HepG2 (cell line): ENCODE results near the gene ZNF331. TPM values are rescaled to one million over a fixed set of nuclear protein-coding genes. Genes with fewer than 3 reads are reported as not detected.

ENCODE experiments used
- DPF2 ChIP-seq: sonication (generic); formaldehyde crosslinking; IDR thresholded peaks from 2 replicates; pipeline ENCODE4 v1.4.0; 2020; ENCODE audit warnings: mild to moderate bottlenecking, low read depth, missing genetic modification reagents, borderline replicate concordance
- ETV5 ChIP-seq: IDR thresholded peaks from 2 replicates; pipeline ENCODE4 v1.6.1; 2018; ENCODE audit warnings: missing biosample characterization, missing genetic modification reagents, inconsistent platforms, borderline replicate concordance
- GABPA ChIP-seq, 2 experiments: IDR thresholded peaks; 2 replicates each; pipeline ENCODE4 v1.6.1; 2011 to 2016; ENCODE audit warnings: low read depth in 2 of 2, low read length in 1 of 2, missing biosample characterization in 1 of 2, missing genetic modification characterization in 1 of 2
- KDM2A ChIP-seq: sonication (generic); formaldehyde crosslinking; IDR thresholded peaks from 2 replicates; pipeline ENCODE4 v1.4.0; 2020; ENCODE audit warnings: low read depth, missing genetic modification reagents, borderline replicate concordance
- KDM5A ChIP-seq: fragments of 200-600 bp; sonication (generic); IDR thresholded peaks from 2 replicates; pipeline ENCODE4 v1.7.0; 2018; ENCODE audit warnings: antibody characterized with exemption, mild to moderate bottlenecking, low read length, borderline replicate concordance
- PAWR ChIP-seq: sonication (generic); formaldehyde crosslinking; IDR thresholded peaks from 2 replicates; pipeline ENCODE4 v1.4.0; 2020; ENCODE audit warnings: missing genetic modification reagents, mild to moderate bottlenecking, borderline replicate concordance
- RFXAP ChIP-seq: sonication (generic); formaldehyde crosslinking; IDR thresholded peaks from 2 replicates; pipeline ENCODE4 v1.4.0; 2020; ENCODE audit warnings: missing genetic modification reagents, borderline replicate concordance
- SMAD9 ChIP-seq: sonication (generic); formaldehyde crosslinking; IDR thresholded peaks from 2 replicates; pipeline ENCODE4 v1.5.1; 2020; ENCODE audit warnings: mild to moderate bottlenecking, missing genetic modification reagents
- SOX5 ChIP-seq: IDR thresholded peaks from 2 replicates; pipeline ENCODE4 v1.6.1; 2016; ENCODE audit warnings: borderline replicate concordance
- SSRP1 ChIP-seq: IDR thresholded peaks from 2 replicates; pipeline ENCODE4 v1.6.1; 2016; ENCODE audit warnings: control low read depth
- ZNF225 ChIP-seq: sonication (generic); formaldehyde crosslinking; IDR thresholded peaks from 2 replicates; pipeline ENCODE4 v1.4.0; 2020; ENCODE audit warnings: mild to moderate bottlenecking, missing genetic modification reagents
- ZNF331 ChIP-seq: sonication (generic); formaldehyde crosslinking; IDR thresholded peaks from 2 replicates; pipeline ENCODE4 v1.4.0; 2020; ENCODE audit warnings: missing genetic modification reagents
- ZNF431 ChIP-seq: sonication (generic); formaldehyde crosslinking; IDR thresholded peaks from 2 replicates; pipeline ENCODE4 v1.9.0; 2022; ENCODE audit warnings: missing genetic modification reagents, low read depth, mild to moderate bottlenecking, borderline replicate concordance
- ZNF569 ChIP-seq: sonication (generic); formaldehyde crosslinking; IDR thresholded peaks from 2 replicates; pipeline ENCODE4 v1.5.0; 2020; ENCODE audit warnings: mild to moderate bottlenecking, missing genetic modification reagents, moderate library complexity, borderline replicate concordance
- polyA plus RNA-seq, 8 experiments: library from polyadenylated mRNA; depleted of rRNA in 3 of 8; stranded (reverse) in 7 of 8; unstranded in 1 of 8; fragments of >200 nt; fragmentation: Illumina TruSeq in 4 of 8; extraction: Trizol in 4 of 8; gene quantifications; 2 replicates each; pipeline versions ENCODE4 v1.2.1 to v1.2.3, GENCODE V29; 2011 to 2016; ENCODE audit warnings: low read depth in 4 of 8, missing spikeins in 1 of 8, mixed read lengths in 1 of 8; ENCODE audit not compliant: insufficient read depth in 1 of 8
- total RNA-seq, 5 experiments: library from RNA; depleted of rRNA; stranded (reverse); fragments of >200 nt; fragmentation: Illumina TruSeq; extraction: Trizol; gene quantifications; 2 replicates each; pipeline ENCODE4 v1.2.3, GENCODE V29; 2016; ENCODE audit warnings: low read depth in 1 of 5
- TF ChIP-seq, protein P1 (sequence below): IDR thresholded peaks from 2 replicates; pipeline ENCODE4 v1.6.1; 2012; ENCODE audit warnings: low read depth, low read length, improper control_type of control experiment
- TF ChIP-seq, protein P2 (sequence below): sonication (generic); formaldehyde crosslinking; IDR thresholded peaks from 2 replicates; pipeline ENCODE4 v1.4.0; 2020; ENCODE audit warnings: missing genetic modification reagents
- TF ChIP-seq, protein P3 (sequence below): sonication (generic); formaldehyde crosslinking; conservative IDR thresholded peaks from 2 replicates; pipeline ENCODE4 v1.4.0; 2020; ENCODE audit warnings: mild to moderate bottlenecking, missing genetic modification reagents, moderate library complexity
- TF ChIP-seq, protein P4 (sequence below): sonication (generic); formaldehyde crosslinking; IDR thresholded peaks from 2 replicates; pipeline ENCODE4 v1.5.0; 2020; ENCODE audit warnings: mild to moderate bottlenecking, missing genetic modification reagents

The ZNF331 gene
- total and polyA plus RNA-seq, 2 of the 13 experiments (the other 11 are each of a cell fraction or from before 2014, with no cell fraction given) = 8.2 to 13.3 TPM

DNA sequence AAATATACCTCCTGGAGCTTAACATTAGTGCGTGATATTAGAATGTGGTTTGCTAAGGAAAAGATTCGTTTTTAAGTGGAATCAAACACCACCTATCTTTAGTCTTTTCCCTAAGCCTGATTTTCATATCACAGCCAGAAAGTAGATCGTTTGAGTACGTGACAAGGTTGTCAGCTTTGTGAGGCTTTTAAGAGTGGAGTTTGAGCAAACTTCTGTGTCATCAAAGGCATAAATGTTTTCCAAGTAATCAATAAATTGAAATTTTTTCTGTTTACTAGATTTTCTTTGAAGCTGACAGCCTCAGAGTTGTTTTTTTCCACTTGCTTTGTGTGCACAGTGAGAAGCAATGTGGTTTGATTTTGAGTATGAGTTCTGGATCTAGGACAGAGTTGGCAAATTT is 6.5 kb upstream of the ZNF331 start (continued):
- TF ChIP-seq, protein P1, sequence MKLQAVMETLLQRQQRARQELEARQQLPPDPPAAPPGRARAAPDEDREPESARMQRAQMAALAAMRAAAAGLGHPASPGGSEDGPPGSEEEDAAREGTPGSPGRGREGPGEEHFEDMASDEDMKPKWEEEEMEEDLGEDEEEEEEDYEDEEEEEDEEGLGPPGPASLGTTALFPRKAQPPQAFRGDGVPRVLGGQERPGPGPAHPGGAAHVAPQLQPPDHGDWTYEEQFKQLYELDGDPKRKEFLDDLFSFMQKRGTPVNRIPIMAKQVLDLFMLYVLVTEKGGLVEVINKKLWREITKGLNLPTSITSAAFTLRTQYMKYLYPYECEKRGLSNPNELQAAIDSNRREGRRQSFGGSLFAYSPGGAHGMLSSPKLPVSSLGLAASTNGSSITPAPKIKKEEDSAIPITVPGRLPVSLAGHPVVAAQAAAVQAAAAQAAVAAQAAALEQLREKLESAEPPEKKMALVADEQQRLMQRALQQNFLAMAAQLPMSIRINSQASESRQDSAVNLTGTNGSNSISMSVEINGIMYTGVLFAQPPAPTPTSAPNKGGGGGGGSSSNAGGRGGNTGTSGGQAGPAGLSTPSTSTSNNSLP = peak; percentile 68; the same call in 1 of the 2 replicates
- TF ChIP-seq ETV5 (CRISPR knock-in tag) (peak; percentile 48; the same call in 1 of the 2 replicates), ZNF431 (CRISPR knock-in tag) (no peak), RFXAP (no peak), ZNF569 (no peak), ZNF225 (CRISPR knock-in tag) (no peak), PAWR (CRISPR knock-in tag) (no peak), DPF2 (CRISPR knock-in tag) (no peak), KDM2A (CRISPR knock-in tag) (no peak), KDM5A (no peak), GABPA (IDR thresholded peaks at IDR 0.05; ENCODE audit: low read depth, low read length) (no peak), GABPA (CRISPR knock-in tag; IDR thresholded peaks at IDR 0.05; ENCODE audit: low read depth) (no peak; the same call in 1 of the 2 replicates), SOX5 (CRISPR knock-in tag) (peak; percentile 31; the same call in 1 of the 2 replicates), SMAD9 (no peak), ZNF331 (peak; percentile 42; the same call in 1 of the 2 replicates), SSRP1 (CRISPR knock-in tag) (no peak)
- TF ChIP-seq, protein P2, sequence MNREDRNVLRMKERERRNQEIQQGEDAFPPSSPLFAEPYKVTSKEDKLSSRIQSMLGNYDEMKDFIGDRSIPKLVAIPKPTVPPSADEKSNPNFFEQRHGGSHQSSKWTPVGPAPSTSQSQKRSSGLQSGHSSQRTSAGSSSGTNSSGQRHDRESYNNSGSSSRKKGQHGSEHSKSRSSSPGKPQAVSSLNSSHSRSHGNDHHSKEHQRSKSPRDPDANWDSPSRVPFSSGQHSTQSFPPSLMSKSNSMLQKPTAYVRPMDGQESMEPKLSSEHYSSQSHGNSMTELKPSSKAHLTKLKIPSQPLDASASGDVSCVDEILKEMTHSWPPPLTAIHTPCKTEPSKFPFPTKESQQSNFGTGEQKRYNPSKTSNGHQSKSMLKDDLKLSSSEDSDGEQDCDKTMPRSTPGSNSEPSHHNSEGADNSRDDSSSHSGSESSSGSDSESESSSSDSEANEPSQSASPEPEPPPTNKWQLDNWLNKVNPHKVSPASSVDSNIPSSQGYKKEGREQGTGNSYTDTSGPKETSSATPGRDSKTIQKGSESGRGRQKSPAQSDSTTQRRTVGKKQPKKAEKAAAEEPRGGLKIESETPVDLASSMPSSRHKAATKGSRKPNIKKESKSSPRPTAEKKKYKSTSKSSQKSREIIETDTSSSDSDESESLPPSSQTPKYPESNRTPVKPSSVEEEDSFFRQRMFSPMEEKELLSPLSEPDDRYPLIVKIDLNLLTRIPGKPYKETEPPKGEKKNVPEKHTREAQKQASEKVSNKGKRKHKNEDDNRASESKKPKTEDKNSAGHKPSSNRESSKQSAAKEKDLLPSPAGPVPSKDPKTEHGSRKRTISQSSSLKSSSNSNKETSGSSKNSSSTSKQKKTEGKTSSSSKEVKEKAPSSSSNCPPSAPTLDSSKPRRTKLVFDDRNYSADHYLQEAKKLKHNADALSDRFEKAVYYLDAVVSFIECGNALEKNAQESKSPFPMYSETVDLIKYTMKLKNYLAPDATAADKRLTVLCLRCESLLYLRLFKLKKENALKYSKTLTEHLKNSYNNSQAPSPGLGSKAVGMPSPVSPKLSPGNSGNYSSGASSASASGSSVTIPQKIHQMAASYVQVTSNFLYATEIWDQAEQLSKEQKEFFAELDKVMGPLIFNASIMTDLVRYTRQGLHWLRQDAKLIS (CRISPR knock-in tag) = no peak
- TF ChIP-seq, protein P3, sequence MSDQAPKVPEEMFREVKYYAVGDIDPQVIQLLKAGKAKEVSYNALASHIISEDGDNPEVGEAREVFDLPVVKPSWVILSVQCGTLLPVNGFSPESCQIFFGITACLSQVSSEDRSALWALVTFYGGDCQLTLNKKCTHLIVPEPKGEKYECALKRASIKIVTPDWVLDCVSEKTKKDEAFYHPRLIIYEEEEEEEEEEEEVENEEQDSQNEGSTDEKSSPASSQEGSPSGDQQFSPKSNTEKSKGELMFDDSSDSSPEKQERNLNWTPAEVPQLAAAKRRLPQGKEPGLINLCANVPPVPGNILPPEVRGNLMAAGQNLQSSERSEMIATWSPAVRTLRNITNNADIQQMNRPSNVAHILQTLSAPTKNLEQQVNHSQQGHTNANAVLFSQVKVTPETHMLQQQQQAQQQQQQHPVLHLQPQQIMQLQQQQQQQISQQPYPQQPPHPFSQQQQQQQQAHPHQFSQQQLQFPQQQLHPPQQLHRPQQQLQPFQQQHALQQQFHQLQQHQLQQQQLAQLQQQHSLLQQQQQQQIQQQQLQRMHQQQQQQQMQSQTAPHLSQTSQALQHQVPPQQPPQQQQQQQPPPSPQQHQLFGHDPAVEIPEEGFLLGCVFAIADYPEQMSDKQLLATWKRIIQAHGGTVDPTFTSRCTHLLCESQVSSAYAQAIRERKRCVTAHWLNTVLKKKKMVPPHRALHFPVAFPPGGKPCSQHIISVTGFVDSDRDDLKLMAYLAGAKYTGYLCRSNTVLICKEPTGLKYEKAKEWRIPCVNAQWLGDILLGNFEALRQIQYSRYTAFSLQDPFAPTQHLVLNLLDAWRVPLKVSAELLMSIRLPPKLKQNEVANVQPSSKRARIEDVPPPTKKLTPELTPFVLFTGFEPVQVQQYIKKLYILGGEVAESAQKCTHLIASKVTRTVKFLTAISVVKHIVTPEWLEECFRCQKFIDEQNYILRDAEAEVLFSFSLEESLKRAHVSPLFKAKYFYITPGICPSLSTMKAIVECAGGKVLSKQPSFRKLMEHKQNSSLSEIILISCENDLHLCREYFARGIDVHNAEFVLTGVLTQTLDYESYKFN (CRISPR knock-in tag) = peak; percentile 95
- TF ChIP-seq, protein P4, sequence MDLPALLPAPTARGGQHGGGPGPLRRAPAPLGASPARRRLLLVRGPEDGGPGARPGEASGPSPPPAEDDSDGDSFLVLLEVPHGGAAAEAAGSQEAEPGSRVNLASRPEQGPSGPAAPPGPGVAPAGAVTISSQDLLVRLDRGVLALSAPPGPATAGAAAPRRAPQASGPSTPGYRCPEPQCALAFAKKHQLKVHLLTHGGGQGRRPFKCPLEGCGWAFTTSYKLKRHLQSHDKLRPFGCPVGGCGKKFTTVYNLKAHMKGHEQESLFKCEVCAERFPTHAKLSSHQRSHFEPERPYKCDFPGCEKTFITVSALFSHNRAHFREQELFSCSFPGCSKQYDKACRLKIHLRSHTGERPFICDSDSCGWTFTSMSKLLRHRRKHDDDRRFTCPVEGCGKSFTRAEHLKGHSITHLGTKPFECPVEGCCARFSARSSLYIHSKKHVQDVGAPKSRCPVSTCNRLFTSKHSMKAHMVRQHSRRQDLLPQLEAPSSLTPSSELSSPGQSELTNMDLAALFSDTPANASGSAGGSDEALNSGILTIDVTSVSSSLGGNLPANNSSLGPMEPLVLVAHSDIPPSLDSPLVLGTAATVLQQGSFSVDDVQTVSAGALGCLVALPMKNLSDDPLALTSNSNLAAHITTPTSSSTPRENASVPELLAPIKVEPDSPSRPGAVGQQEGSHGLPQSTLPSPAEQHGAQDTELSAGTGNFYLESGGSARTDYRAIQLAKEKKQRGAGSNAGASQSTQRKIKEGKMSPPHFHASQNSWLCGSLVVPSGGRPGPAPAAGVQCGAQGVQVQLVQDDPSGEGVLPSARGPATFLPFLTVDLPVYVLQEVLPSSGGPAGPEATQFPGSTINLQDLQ (CRISPR knock-in tag) = no peak
